Heart left ventricle (tissue), 16 donors: ENCODE results near the gene BTG2. TPM values are rescaled to one million over a fixed set of nuclear protein-coding genes. Genes with fewer than 3 reads are reported as not detected.

Experiments used
- ATAC-seq, 4 donors: fragments of 200-7000 bp; cut with Tn5 transposase; one replicate each; pipeline ENCODE4 v1.9.1; 2020 to 2022; ENCODE audit warnings: moderate library complexity in 4 of 4, mild to moderate bottlenecking in 3 of 4, moderate number of reproducible peaks in 1 of 4
- DNase-seq, 5 donors: peaks; one replicate each; pipeline ENCODE4 v3.0.0-alpha.2; 2020
- H3K27ac ChIP-seq, 12 donors: fragments of 200-600 bp; sonication (generic) in 4 of 12; one replicate each; pipeline versions ENCODE4 v1.5.0 to v1.8.0; 2016 to 2022; ENCODE audit warnings: mild to moderate bottlenecking in 2 of 12
- H3K27me3 ChIP-seq, 9 donors: fragments of 200-600 bp; sonication (generic) in 2 of 9; one replicate each; pipeline versions ENCODE4 v1.5.1 to v1.8.0; 2016 to 2022; ENCODE audit warnings: mild to moderate bottlenecking in 3 of 9
- H3K36me3 ChIP-seq, 9 donors: fragments of 200-600 bp; sonication (generic) in 2 of 9; one replicate each; pipeline versions ENCODE4 v1.5.0 to v1.8.0; 2018 to 2022; ENCODE audit warnings: mild to moderate bottlenecking in 2 of 9
- H3K4me1 ChIP-seq, 12 donors: fragments of 200-600 bp; sonication (generic) in 4 of 12; one replicate each; pipeline versions ENCODE4 v1.5.0 to v1.8.0; 2016 to 2022; ENCODE audit warnings: mild to moderate bottlenecking in 3 of 12
- H3K4me3 ChIP-seq, 12 donors: fragments of 200-600 bp; sonication (generic) in 4 of 12; one replicate each; pipeline versions ENCODE4 v1.5.0 to v1.8.0; 2017 to 2022; ENCODE audit warnings: mild to moderate bottlenecking in 9 of 12, moderate library complexity in 4 of 12
- H3K9me3 ChIP-seq, 12 donors: fragments of 200-600 bp; sonication (generic) in 4 of 12; one replicate each; pipeline versions ENCODE4 v1.5.0 to v1.8.0; 2016 to 2022; ENCODE audit warnings: mild to moderate bottlenecking in 1 of 12
- POLR2A ChIP-seq, 2 donors: fragments of 450-650 bp; IDR thresholded peaks; one replicate each; pipeline ENCODE4 v1.6.1; 2017; ENCODE audit warnings: antibody characterized with exemption in 2 of 2, mild to moderate bottlenecking in 2 of 2, moderate library complexity in 2 of 2
- WGBS, 4 donors: extraction: QIAGEN DNeasy Blood & Tissue Kit in 2 of 4; methylation state at CpG; one replicate each; pipeline versions ENCODE4 v1.1.5 to v1.1.7; 2013 to 2018; 5-methylcytosine and 5-hydroxymethylcytosine counted together
- intact Hi-C, 10 donors: fragments of 100-400 bp; cut with DNase I; formaldehyde crosslinking; loops; one replicate each; pipeline versions ENCODE4 v1.11.1 to v1.14.2; 2022
- polyA plus RNA-seq, 2 donors: library from polyadenylated mRNA; stranded (reverse); fragments of 200-250 nt; gene quantifications; one replicate each; pipeline ENCODE4 v1.2.3, GENCODE V29; 2013
- total RNA-seq, 9 donors: library from RNA; depleted of rRNA in 2 of 9; stranded (reverse); fragments of >200 nt in 2 of 9; fragmentation: NEBNext Ultra II Directional in 3 of 9; extraction: Animal tissue kit (Norgen Biotek cat#: 25700) in 3 of 9; gene quantifications; one replicate each; pipeline versions ENCODE4 v1.1.0 to v1.2.4, GENCODE V29; 2016 to 2023
- TF ChIP-seq, protein P1 (sequence below), 12 donors: fragments of 200-600 bp; sonication (generic) in 4 of 12; IDR thresholded peaks; one replicate each; pipeline versions ENCODE4 v1.5.0 to v1.8.0; 2018 to 2022; ENCODE audit warnings: antibody characterized with exemption in 12 of 12, mild to moderate bottlenecking in 5 of 12
- donor health status: ischemic (EF 13 %, LVEDD 7.1; RV severe dilation, severe dysfunction).
- donor health status: healthy with polysubstance abuse.
- donor health status: DM: no; HTN: yes; CAD: no.
- donor health status: DM: no; HTN: no; CAD: no.
- donor health status: ischemic (EF 25% LVEDD 6.9; RV normal size, moderate dysfunction).
- donor health status: ischemic (EF 25% LVEDD 5.7; RV mildly dilated, moderate dysfunction).
- donor health status: healthy.
- donor health status: DM: yes; HTN: yes; CAD: no.
- donor health status: ischemic (EF 35%, LVEDD 5.7; RV mildly dilated, moderate dysfunction).
- donor health status: nonischemic (EF 11% LVEDD 7.7; RV severe dilation, severe dysfunction).
- donor health status: DM: yes; HTN: yes; CAD: no.
- donor health status: PGD.
- donor health status: ischemic (EF 29% LVEDD 5.4; RV normal size, mild dysfunction).
- donor health status: nonischemic (EF 23%, LVEDD 6.1; RV moderate dilation, normal function).

The BTG2 gene
- total and polyA plus RNA-seq, 11 donors = 23.8 to 174 (median 42.1) TPM

DNA sequence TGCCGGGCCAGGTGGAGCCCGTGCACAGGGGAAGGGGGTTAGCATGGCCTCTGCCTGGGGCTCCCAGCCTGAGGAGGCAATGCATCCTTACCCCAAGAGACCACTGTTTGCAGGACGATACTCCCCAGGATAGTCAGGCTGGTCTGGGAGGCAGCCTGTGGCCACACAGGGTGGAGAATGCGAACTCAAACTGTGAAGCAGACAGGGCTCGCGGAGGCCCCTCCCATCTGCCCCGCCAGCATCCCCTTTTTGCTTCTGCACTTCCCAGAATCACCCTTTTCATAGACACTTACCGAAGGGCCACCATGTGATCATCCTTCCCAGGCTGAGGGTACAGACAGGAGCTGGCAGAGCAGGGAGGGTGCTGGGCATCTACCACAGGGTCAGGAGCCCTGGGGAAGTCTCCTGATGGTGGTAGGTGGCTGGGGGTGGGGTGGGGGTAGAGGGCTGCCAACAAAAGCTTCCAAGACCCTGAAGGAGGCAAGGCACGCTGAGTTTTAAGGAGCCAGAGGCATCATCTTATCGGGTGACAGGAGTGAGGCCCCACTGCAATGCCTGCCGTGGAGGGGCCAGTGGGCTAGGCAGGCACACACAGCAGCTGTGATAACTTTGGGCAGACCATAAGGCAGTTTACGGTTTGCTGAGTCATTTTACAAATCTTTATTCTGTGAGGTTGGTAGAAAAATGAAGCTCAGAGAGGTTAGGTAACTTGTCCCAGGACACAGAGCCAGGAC lies 31.3 kb upstream of the BTG2 start:
- WGBS, 4 donors = 74 to 88% (median 84%) methylated on average over 7 to 12 of the region's 12 CpGs
- intact Hi-C loops = loop anchor here (1.0 to 10.0 kb wide), 15 partner anchors 32 to 431 kb away; partner anchors contain the start of gene BTG2 (in 3 of the 10)
- Histone ChIP-seq H3K27me3 (no peaks in the 10 kb centered on the region), H3K27ac (peak overlapping the region; percentile 48 to 98 (median 89)), H3K9me3 (no peaks in the 10 kb centered on the region), H3K36me3 (no peaks in the 10 kb centered on the region), H3K4me1 (peaks cover 10 to 80% (median 60%) of the 10 kb centered on the region in 12 donors), H3K4me3 (peak overlapping the region in 8 of 12 donors; percentile 29 to 54 (median 41))
- peak in 2 of 4 donors; percentile 0 to 2 for ATAC-seq
- DNase-seq = peak in 4 of 5 donors; percentile 62 to 74 (median 66)
- TF ChIP-seq, protein P1, sequence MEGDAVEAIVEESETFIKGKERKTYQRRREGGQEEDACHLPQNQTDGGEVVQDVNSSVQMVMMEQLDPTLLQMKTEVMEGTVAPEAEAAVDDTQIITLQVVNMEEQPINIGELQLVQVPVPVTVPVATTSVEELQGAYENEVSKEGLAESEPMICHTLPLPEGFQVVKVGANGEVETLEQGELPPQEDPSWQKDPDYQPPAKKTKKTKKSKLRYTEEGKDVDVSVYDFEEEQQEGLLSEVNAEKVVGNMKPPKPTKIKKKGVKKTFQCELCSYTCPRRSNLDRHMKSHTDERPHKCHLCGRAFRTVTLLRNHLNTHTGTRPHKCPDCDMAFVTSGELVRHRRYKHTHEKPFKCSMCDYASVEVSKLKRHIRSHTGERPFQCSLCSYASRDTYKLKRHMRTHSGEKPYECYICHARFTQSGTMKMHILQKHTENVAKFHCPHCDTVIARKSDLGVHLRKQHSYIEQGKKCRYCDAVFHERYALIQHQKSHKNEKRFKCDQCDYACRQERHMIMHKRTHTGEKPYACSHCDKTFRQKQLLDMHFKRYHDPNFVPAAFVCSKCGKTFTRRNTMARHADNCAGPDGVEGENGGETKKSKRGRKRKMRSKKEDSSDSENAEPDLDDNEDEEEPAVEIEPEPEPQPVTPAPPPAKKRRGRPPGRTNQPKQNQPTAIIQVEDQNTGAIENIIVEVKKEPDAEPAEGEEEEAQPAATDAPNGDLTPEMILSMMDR (IDR thresholded peaks at IDR 0.05) = no peak
- no peak for TF ChIP-seq POLR2A (IDR thresholded peaks at IDR 0.05)

DNA sequence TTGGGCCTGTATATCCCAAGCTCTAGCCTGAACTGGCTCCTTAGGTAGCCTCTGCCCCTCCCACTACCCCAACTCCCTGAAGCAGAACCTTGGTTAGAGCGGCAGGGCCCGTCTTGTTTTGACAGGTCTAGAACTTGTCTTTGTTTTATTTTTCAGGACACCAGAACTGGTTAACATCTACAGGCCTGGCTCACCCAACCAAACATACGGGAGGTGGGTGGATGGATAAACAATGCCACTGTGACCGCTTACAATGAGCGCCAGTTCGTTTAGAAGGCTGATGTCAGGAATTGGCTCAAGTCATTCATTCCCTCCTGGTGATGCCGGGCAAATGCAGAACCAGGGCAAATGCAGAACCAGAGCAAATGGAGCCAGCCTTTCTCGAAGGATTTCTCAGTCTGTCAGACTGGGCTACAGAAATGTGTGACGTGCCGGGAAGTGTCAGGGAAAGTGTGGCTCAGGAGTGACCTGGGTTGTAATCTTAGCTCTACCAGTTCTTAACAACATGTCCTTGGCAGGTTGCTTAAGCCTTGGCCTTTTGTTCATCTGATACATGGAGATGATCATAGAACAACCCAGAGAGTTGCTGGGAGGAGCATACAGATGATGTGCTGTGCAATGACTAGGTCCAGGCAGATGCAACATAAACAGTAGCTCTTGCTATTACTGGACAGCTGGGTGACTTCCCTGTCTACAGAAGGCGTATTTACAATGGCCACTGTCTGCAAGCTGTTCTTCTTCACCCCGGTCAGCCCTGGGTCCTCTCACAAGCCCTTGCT lies 30.5 kb upstream of the BTG2 start:
- H3K27ac ChIP-seq = peak overlapping the region in 11 of 12 donors; percentile 48 to 98 (median 91)
- no peaks in the 10 kb centered on the region for H3K27me3 ChIP-seq
- peak overlapping the region in 1 of 12 donors; percentile 54 for H3K4me3 ChIP-seq
- DNase-seq (peak in 1 of 5 donors; percentile 71), ATAC-seq (peak in 3 of 4 donors; percentile 3 to 47 (median 28))
- intact Hi-C loops = loop anchor here (1.0 to 10.0 kb wide), 7 partner anchors 33 to 430 kb away; partner anchors contain the start of gene BTG2 (in 3 of the 10)
- 56 to 81% (median 63%) methylated on average over 12 of the region's 12 CpGs for WGBS, 4 donors
- H3K4me1 ChIP-seq = peaks cover 13 to 84% (median 67%) of the 10 kb centered on the region in 12 donors
- TF ChIP-seq POLR2A (IDR thresholded peaks at IDR 0.05) = no peak
- TF ChIP-seq, protein P1 (IDR thresholded peaks at IDR 0.05) = no peak
- no peaks in the 10 kb centered on the region for H3K36me3 ChIP-seq
- H3K9me3 ChIP-seq = no peaks in the 10 kb centered on the region

DNA sequence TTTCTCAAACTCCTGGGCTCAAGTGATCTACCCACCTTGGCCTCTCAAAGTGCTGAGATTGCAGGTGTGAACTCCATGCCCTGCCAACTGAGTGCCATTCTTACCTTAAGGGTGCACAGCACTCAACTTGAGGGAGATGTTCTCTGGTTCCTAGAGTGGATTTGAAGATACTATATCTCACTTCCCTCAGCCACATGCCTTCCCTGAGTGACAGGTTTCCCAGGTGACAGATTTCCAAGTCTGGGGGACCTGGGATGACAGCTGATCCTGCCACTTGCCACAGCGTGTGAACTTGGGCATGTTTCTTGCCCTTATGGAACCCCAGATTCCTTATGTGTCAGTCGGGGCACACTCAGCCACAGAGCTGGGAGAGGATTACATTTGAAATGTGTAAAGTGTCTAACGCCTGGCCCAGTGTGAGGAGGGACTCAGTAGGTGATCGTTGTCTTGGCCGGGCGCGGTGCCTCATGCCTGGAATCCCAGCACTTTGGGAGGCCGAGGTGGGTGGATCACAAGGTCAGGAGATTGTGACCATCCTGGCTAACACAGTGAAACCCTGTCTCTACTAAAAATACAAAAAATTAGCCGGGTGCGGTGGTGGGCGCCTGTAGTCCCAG lies 29.6 kb upstream of the BTG2 start:
- intact Hi-C loops = loop anchor here in 4 of 10 donors (2.0 to 10.0 kb wide), 3 partner anchors 51 to 429 kb away; no protein-coding TSS in a partner anchor

More for the DNA sequence above, 29.6 kb upstream of the BTG2 start:
- Histone ChIP-seq H3K9me3 (no peaks in the 10 kb centered on the region), H3K27ac (peak overlapping the region in 10 of 12 donors; percentile 48 to 98 (median 92)), H3K27me3 (no peaks in the 10 kb centered on the region), H3K4me1 (peaks cover 13 to 92% (median 72%) of the 10 kb centered on the region in 12 donors), H3K4me3 (no peak overlapping the region), H3K36me3 (no peaks in the 10 kb centered on the region)
- ATAC-seq = no peak
- TF ChIP-seq POLR2A (IDR thresholded peaks at IDR 0.05) = no peak
- TF ChIP-seq, protein P1 (IDR thresholded peaks at IDR 0.05) = no peak
- 85 to 90% (median 88%) methylated on average over 11 of the region's 11 CpGs for WGBS, 4 donors
- no peak for DNase-seq
